ENCODE measurements around the gene SNCB. TPM values are rescaled to one million over a fixed set of nuclear protein-coding genes. Genes with fewer than 3 reads are reported as not detected.

The SNCB gene
- polyA plus RNA-seq, 1 of the 3 experiments (the other 2 are of a cell fraction): 0.33 TPM

DNA sequence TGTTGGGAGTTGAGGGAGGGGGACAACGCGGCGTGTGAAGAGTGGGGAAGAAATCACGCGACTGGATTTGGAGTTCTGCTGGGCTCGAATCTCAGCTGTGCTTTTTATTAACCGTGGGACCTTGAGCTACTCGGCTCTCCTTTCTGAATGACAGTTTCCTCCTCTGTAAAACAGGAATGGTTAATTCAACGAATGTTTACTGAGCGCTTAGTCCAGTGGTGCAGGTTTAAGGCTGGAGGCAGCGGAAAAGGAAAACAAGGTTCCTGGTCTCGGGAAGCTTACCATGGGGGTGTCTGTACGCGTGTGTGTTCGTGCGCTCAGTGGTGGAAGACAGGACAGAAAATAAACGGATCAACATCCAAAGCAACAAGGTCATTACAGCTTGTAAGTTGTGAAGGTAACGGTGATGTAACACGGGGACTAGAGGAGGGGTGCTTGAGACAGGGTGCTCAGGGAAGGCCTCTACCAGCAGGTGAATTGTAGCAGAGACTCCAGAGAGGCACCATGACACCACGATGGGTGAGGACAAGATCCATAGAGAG is 418 bp upstream of the SNCB start (continued):
- TF ChIP-seq, protein P1, sequence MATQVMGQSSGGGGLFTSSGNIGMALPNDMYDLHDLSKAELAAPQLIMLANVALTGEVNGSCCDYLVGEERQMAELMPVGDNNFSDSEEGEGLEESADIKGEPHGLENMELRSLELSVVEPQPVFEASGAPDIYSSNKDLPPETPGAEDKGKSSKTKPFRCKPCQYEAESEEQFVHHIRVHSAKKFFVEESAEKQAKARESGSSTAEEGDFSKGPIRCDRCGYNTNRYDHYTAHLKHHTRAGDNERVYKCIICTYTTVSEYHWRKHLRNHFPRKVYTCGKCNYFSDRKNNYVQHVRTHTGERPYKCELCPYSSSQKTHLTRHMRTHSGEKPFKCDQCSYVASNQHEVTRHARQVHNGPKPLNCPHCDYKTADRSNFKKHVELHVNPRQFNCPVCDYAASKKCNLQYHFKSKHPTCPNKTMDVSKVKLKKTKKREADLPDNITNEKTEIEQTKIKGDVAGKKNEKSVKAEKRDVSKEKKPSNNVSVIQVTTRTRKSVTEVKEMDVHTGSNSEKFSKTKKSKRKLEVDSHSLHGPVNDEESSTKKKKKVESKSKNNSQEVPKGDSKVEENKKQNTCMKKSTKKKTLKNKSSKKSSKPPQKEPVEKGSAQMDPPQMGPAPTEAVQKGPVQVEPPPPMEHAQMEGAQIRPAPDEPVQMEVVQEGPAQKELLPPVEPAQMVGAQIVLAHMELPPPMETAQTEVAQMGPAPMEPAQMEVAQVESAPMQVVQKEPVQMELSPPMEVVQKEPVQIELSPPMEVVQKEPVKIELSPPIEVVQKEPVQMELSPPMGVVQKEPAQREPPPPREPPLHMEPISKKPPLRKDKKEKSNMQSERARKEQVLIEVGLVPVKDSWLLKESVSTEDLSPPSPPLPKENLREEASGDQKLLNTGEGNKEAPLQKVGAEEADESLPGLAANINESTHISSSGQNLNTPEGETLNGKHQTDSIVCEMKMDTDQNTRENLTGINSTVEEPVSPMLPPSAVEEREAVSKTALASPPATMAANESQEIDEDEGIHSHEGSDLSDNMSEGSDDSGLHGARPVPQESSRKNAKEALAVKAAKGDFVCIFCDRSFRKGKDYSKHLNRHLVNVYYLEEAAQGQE (IDR thresholded peaks at IDR 0.05; ENCODE audit: low read depth, low read length): no peak
- TF ChIP-seq MEF2A (IDR thresholded peaks at IDR 0.05; ENCODE audit: borderline replicate concordance, low read depth) (no peak), RFX5 (IDR thresholded peaks at IDR 0.05; ENCODE audit: low read length) (no peak), CHD2 (IDR thresholded peaks at IDR 0.05; ENCODE audit: low read length, partially characterized antibody) (no peak)
- TF ChIP-seq, protein P2, sequence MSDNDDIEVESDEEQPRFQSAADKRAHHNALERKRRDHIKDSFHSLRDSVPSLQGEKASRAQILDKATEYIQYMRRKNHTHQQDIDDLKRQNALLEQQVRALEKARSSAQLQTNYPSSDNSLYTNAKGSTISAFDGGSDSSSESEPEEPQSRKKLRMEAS (IDR thresholded peaks at IDR 0.05; ENCODE audit: low read depth): no peak

DNA sequence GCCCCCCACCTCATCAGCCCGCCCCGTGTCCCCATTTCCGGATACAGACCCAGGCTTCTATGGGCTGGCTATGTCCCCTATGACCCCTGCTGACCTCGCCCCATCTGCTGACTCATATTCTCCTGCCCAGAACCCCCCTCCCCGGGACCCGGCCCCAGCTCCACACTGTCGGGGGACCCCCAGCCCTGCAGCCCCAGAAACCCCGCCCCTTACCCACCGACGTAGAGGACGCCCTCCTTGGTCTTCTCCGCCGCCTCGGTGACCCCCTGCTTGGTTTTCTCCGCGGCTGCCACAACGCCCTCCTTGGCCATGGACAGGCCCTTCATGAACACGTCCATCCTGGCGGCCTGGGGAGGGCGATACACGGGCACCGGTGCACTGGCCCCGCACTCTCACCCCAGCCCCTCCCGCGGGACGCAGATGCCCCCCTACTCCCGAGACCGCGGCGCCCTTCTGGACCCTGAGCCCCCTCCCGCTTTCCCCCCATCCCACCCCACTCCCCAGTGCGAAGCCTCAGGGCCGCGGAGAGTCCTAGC is 949 bp downstream of the SNCB start:
- Histone ChIP-seq H3K9me2 (no peaks in the 10 kb centered on the region), H3K27ac (ENCODE audit: low read depth in 2 of 2, low read length in 1 of 2) (no peak overlapping the region), H3K4me1 (ENCODE audit: control insufficient read depth in 1 of 2, insufficient read depth in 2 of 2, low read depth in 1 of 2, low read length in 1 of 2) (peaks cover 0 to 9% of the 10 kb centered on the region in 2 experiments; a peak in 1 of 4 replicates), H3F3A (replicated peaks; ENCODE audit: insufficient read depth) (no peaks in the 10 kb centered on the region), H3K27me3 (ENCODE audit: insufficient read depth) (peaks cover 38% of the 10 kb centered on the region; the same call in 1 of the 2 replicates), H3K9me3 (no peaks in the 10 kb centered on the region), H3K79me2 (ENCODE audit: insufficient read depth) (no peaks in the 10 kb centered on the region), H3K9ac (no peak overlapping the region), H2AFZ (ENCODE audit: low read depth) (no peak overlapping the region), H3K36me3 (replicated peaks in 1 of 2; ENCODE audit: control insufficient read depth in 1 of 2, insufficient read depth in 2 of 2, low read length in 1 of 2) (no peaks in the 10 kb centered on the region), H3K4me3 (ENCODE audit: low read depth in 2 of 2, low read length in 1 of 2) (no peak overlapping the region; a peak in 1 of 4 replicates), H3K4me2 (peak overlapping the region; percentile 90), H4K20me1 (ENCODE audit: insufficient read depth) (no peaks in the 10 kb centered on the region)
- ChIA-PET POLR2A (interaction anchor here (1.5 kb wide), 1 partner anchor 18 kb away, joined by 6 read pairs; the partner anchor contains the start of gene TSPAN17), CTCF (interaction anchor here (0.6 to 3.5 kb wide), 9 partner anchors 8 to 758 kb away, joined by 3 to 16 read pairs (median 5); partner anchors contain the start of genes CPLX2 and TSPAN17)
- TF ChIP-seq TEAD4 (IDR thresholded peaks at IDR 0.05; ENCODE audit: borderline replicate concordance, insufficient read depth): no peak
- TF ChIP-seq CHD2 (IDR thresholded peaks at IDR 0.05; ENCODE audit: low read length, partially characterized antibody): no peak
- TF ChIP-seq RAD21 (IDR thresholded peaks at IDR 0.05; ENCODE audit: low read length): no peak
- TF ChIP-seq MXI1 (IDR thresholded peaks at IDR 0.05; ENCODE audit: low read depth, low read length): no peak
- TF ChIP-seq POLR2AphosphoS5 (IDR thresholded peaks at IDR 0.05; ENCODE audit: low read depth, low read length): no peak
- TF ChIP-seq, protein P3, sequence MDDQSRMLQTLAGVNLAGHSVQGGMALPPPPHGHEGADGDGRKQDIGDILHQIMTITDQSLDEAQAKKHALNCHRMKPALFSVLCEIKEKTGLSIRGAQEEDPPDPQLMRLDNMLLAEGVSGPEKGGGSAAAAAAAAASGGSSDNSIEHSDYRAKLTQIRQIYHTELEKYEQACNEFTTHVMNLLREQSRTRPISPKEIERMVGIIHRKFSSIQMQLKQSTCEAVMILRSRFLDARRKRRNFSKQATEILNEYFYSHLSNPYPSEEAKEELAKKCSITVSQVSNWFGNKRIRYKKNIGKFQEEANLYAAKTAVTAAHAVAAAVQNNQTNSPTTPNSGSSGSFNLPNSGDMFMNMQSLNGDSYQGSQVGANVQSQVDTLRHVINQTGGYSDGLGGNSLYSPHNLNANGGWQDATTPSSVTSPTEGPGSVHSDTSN (IDR thresholded peaks at IDR 0.05): no peak
- TF ChIP-seq GABPA (IDR thresholded peaks at IDR 0.05; ENCODE audit: low read depth): no peak
- no peak for TF ChIP-seq MEF2A (IDR thresholded peaks at IDR 0.05; ENCODE audit: borderline replicate concordance, low read depth)
- no peak for TF ChIP-seq NFIC (IDR thresholded peaks at IDR 0.05; ENCODE audit: borderline replicate concordance)
- no peak for TF ChIP-seq FOSL2 (IDR thresholded peaks at IDR 0.05; ENCODE audit: borderline replicate concordance, low read depth)
- TF ChIP-seq, protein P2 (IDR thresholded peaks at IDR 0.05; ENCODE audit: low read depth): no peak
- TF ChIP-seq YY1 (IDR thresholded peaks at IDR 0.05; ENCODE audit: low read depth): no peak
- TF ChIP-seq JUND (IDR thresholded peaks at IDR 0.05): no peak
- no peak for TF ChIP-seq NRF1 (IDR thresholded peaks at IDR 0.05; ENCODE audit: low read depth, low read length)
- TF ChIP-seq, protein P1 (IDR thresholded peaks at IDR 0.05; ENCODE audit: low read depth, low read length): no peak
- no peak for TF ChIP-seq EZH2phosphoT487 (IDR thresholded peaks at IDR 0.05; ENCODE audit: borderline replicate concordance, low read depth)
- peak; percentile 51 for DNase-seq
- WGBS (ENCODE audit: low lambda C conversion rate): 49% methylated on average over 26 of the region's 34 CpGs
